Stimulated activated CD8-positive, alpha-beta memory T cell treated with anti-CD3 and anti-CD28 coated beads, Interleukin-12 subunit alpha, Interleukin-12 subunit beta, amount 100 ng/mL, for 1 hour (primary cell): ENCODE data around the gene PAEP.
"Not testable (repeated sequence)": the region's sequence is repeated elsewhere in the genome, so short reads cannot be mapped to it uniquely, and the experiment has no call there.

ENCODE experiments used
- DNase-seq: peaks from one replicate; pipeline ENCODE4 v3.0.0-alpha.2; 2020; ENCODE audit warnings: low read depth

PAEP gene

DNA sequence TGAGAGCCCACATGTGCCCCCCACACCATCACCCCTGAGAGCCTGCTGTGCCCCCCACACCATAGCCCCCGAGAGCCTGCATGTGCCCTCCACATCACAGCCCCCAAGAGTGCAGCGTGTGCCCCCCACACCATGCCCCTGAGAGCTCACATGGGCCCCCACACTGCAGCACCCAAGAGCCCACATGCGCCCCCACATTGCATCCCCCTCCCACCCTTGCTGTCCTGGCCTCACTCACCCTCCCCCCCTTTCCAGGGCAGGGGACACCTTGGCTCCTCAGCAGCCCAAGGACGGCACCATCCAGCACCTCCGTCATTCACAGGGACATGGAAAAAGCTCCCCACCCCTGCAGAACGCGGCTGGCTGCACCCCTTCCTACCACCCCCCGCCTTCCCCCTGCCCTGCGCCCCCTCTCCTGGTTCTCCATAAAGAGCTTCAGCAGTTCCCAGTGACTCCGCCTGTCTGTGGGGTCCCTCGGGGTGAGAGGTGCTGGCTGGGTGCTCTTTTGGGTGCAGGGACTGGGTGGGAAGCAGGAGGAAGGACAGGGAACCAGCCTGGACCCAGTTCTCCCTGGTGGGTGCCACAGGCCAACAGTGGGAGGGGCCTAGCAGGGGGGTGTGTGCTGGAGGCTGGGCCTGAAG is 35.3 kb upstream of the PAEP start:
- no peak for DNase-seq

DNA sequence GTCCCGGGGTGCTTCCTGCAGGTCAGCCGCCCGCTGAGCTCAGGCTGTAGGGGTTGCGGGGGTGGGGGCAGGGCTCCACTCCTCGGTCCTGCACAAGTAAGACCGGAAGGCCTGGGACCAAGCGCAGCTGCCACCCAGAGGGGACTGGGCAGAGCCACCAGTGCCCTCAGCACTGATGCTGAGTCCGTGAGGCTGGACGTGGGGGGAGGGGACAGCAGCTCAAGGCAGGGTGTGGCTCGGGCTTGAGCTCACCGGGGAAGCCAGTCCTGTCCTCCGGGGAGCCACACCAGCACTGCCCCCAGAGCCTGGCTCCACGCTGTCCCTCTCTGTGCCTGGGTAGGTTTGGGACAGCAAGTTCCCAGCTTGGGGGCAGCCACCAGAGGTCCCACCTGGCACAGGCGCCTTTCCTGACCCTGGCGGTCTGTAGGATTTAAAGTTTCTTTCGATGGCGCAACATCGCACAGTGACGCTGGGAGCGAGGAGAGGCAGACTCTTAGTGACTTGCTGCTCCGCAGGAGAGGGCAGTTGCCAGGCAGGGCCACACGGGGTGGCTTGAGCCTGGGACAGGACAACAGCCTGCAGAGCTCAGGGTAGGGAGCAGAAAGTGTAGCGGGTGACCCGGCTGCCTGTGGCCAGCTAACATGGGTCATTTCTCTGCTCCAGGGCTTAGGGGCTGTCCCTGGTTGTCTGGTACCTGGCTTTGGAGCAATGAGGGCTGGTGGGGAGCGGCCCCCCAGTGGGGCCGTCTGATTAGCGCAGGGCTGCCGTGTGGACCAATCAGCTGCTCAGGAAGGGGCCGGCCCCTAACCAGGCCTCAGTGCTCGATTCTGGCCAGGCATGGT is 34.6 kb upstream of the PAEP start:
- no peak for DNase-seq

DNA sequence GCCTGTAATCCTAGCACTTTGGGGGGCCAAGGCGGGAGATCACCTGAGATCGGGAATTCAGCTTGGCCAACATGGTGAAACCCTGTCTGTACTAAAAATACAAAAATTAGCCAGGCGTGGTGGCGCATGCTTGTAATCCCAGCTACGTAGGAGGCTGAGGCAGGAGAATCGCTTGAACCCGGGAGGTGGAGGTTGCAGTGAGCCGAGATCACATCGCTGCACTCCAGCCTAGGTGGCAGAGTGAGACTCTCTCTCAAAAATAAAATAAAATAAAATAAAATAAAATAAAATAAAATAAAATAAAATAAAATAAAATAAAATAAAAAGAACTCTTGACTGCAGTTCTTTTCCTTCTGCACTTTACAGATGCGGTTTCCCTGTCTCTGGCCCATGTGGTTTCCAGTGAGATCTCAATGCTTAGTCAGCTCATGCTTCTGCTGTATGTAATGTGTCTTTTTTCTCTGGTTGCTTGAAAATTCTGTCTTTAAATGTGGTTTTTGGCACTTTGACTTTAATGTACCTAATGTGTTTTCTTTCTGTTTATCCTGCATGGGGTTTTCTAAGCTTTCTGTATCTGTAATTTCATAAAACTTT is 32.6 kb upstream of the PAEP start:
- DNase-seq: not testable (repeated sequence)

DNA sequence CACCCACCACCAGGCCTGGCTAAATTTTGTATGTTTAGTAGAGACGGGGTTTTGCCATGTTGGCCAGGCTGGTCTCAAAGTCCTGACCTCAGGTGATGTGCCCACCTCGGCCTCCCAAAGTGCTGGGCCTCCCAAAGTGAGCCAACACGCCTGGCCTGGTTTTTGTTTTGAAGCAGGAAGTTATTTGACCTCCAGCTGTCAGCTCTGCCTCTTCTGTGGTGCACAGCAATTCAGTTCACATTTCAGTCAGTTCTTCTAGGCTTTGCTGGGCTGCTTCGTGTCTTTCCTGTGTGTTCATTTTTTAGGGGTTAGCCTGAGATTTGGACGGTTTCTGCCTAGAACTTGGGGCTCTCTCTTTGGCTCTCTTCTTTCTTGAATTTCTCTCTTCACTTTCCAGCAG is 31.4 kb upstream of the PAEP start:
- DNase-seq: no peak

DNA sequence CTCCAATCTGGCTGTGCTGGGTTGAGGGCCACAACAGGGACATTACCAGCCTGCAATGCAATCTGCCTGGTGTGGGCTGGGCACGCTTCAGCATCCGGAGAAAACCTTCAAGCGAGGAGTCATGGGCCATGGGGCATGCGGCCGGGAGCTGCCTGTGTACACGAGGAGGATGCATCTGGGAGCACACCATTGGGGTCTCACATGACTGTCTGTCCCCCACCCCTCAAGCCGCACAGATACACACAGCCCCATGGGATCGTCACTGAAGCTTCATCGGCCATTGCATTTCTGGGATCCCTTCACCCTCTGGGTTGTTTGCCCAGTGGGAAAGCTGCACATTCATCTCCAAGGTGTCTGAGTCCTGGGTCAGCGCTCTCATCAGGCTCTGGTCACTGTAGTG is 30.5 kb upstream of the PAEP start:
- DNase-seq: no peak

DNA sequence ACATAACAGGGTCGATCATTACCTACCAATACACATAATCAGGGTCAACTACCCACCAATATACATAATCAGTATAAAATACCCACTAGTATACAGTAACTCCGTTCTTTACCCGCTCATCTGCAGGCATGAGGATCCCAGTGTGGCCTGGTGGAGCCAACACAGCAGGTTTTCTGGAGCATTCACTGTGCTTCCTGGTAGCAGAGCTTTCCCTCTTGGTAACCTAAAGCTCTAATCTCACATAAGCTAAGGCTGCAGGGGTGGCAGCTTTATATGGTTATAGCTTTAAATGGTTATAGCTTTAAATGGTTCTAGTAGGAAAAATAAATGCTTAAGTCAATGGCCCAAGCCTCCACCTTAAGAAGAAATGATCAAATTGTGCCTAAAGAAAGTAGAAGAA is 28.4 kb upstream of the PAEP start:
- DNase-seq: no peak

DNA sequence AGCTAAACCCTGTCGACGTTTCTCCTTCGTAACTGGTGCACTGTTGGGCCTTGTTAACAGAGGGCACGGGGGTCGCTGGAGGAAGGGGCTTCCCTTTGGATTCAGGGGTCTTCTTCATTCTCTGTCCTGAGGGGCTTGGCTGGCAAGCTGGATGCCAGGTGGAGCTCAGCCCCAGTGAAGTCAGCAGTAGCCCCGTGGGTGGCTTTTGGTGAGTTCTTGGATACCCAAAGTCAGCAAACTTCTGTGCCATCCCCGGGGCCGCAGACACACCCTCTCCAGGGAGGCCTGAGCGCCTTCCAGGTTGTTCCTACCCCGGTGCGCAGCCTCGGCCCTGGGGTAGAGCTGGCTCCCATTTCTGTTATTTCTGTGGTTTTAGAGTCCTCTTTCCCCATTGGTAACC is 27.9 kb upstream of the PAEP start:
- DNase-seq: no peak

DNA sequence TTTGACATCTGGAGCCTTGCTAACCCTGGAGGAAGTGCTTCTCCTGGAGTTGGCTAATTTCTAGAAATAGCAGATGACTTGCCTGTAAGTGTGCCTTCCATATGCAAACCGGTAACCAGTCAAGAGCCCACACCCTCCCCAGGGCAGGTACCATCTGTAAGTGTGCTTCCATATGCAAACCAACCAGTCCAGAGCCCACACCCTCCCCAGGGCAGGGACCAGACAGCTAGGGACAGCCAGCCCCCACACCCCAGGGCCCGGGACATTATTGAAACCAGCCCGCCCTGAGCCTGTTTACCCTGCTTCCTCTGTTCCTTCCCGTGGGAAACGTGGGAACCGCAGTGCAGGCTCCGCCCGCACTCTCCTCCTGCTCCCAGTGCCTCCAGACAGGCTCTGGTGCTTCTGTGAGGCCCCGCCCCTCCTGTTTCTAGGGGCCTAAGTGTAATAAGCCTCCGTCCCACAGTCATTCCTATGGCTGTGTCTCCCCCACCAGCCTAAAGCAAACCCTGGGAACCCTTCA is 27.3 kb upstream of the PAEP start:
- DNase-seq: not testable (repeated sequence)

DNA sequence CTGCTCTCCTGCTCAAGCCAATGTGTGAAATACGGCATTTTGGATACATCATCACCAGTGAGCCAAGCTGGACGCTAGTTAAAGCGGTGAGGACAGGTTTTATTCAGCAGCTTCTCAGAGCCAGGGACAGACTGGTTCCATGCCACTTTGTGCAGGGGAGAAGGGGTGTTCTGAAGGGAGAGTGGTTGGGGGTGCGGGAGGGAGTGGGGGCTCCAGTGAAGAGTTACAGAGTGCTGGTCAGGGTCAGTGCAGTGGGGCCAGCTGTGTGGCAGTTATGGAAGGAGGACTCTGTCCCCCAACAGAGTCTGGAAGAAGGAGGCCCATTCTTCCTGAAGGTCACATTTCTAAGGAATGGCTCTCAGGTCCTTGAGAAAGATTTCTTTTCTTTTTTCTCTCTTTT is 26.7 kb upstream of the PAEP start:
- not testable (repeated sequence) for DNase-seq

DNA sequence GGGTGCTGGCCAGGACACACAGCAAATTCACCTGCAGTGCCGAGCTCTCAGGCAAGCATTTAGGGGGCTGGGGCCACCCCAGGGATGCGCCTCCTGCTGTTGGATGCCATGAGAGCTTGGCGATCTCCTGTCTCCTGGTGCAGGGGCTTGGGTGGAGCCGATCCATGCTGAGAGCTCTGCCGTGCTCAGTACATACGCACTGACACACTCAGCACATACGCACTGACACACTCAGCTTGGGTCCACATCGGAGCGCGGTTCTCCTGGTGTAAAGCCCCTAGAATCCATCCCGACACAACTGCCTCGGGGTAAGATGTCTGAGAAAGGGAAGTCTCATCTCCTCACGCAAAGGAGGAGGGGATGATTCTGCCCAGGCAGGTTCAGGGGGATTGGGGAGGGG is 25.9 kb upstream of the PAEP start:
- not testable (repeated sequence) for DNase-seq

DNA sequence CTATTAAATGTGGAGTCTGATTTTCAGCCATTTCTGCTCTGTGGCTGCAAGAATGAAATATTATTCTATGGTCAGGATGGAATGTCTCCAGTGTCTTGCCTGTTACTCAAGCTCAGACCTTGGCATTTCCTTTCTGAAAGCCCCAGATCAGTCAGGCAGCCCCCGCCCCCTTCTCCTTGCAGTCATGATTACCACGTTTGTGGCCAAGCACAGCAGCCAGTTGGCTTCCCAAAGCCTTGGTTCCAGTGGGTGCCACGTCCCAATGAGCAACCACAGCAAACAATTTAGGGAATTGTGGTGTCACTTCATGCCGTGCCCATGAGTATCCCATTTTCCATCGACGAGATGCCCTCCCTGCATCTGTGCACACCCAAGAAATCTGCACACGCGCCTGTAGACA is 25.3 kb upstream of the PAEP start:
- DNase-seq: no peak

DNA sequence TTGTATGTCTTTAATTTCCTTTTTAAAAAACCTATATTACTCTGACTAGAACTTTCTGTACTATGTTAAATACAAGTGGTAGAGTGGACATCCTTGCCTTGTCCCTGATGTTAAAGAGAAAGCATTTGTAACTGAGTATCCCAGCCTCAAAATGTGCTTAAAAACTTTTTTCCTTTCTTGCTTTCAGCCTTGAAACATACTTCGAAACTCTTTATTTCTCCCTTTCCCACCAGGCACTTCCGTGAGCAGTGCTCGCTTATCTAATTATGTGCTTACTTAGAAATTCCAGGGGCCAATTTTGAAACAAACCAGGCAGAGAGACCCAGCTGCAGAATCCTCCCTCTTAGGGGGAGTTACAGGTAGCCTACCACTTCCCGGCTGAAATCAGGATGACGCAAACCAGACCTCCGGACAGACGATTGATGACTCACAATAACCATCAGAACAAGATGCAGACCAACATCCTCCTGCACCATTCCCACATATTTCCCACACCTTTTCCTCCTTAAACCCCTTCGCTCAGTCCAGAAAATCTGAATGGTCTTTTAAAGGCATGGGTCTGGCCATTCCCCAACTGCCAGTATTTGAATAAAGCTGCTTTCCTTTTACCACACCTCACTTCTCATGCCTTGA is 18.2 kb upstream of the PAEP start:
- not testable (repeated sequence) for DNase-seq

DNA sequence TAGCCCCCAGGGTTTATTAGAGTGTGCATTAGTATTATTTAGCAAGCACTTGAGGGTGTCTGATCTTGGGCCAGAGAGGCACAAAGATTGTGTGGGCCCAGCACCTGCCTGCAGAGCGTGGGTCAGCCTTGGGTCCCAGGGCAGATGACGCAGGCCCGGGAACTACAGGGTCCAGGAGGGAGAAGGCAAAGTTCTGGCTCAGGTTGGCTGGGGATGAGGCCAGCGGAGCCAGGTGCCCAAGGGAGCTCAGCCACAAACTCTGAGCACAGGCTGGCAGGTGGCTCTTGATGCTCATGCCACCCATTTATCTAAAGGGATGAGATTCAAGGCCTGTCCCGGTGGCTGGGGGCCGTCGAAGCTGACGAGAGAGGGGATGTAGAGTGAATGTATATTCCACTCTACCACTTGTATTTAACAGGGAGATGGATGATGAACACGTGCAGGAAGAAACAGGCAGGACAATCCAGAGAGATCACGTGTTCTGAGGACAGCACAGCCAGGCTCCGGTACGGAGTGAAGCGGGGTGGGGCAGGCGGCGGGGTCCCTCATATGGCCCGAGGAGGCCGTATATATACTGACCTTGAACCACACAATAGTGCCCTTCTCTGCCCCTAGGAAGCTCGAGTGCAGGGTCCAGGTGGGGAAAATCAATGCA is 16.4 kb upstream of the PAEP start:
- no peak for DNase-seq

DNA sequence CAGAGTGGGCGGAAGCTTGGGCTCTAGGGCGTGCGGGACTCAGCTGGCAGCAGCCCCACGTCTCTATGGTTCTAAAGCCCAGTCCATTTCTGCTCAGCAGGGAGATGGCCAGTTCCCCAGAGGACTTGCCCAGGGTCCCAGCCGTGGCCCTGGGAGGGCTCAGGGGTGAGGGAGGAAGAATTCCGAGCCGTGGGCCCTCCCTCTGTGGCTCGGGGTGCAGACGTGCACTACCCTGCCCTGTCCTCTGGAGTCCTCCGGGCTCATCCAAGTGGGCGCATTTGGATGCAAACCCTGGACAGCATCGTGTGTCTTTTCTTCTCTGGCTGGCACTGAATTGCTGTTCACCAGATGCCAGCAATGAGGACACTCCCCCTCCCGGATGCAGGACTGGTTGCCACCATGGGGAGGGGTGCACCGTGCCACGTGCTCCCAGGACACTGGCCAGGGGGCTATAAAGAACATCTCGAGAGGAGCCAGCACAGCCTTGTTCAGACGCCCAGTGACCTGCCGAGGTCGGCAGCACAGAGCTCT is 15.8 kb upstream of the PAEP start, which contains the start of gene OBP2A:
Gene OBP2A, plus strand, starts transcription at position 481 of the 531 bp plus-strand sequence. CDS start 55 bp downstream, outside the sequence.
- not testable (repeated sequence) for DNase-seq

DNA sequence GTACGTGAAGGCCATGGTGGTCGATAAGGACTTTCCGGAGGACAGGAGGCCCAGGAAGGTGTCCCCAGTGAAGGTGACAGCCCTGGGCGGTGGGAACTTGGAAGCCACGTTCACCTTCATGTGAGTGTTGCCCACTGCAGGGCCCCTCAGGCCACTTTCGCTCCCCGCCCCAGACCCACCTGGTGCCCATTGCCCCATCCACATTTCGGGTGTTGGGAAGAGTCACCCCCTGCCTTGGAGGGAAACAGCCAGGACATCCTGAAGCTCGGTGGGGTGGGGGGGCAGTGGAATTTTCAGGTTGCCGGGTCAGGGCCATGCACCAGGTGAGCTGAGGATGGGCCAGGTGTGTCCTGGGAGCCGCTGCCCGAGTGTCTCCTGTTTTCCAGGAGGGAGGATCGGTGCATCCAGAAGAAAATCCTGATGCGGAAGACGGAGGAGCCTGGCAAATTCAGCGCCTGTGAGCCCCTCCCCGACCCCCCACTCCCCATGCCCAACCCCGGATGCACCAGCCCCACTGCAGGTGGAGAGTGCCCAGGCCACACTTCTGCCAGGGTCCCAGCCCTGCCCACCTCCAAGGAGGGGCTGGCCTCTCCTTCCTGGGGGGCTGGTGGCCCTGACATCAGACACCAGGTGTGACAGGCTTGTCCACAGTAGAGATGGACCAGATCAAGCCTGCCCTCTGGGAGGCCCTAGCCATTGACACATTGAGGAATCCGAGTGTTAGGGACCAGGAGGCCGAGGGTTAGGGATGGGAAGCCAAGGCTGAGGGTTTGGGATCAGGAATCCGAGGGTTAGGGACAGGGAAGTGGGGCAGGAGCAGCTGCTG is 14.6 kb upstream of the PAEP start:
- not testable (repeated sequence) for DNase-seq

DNA sequence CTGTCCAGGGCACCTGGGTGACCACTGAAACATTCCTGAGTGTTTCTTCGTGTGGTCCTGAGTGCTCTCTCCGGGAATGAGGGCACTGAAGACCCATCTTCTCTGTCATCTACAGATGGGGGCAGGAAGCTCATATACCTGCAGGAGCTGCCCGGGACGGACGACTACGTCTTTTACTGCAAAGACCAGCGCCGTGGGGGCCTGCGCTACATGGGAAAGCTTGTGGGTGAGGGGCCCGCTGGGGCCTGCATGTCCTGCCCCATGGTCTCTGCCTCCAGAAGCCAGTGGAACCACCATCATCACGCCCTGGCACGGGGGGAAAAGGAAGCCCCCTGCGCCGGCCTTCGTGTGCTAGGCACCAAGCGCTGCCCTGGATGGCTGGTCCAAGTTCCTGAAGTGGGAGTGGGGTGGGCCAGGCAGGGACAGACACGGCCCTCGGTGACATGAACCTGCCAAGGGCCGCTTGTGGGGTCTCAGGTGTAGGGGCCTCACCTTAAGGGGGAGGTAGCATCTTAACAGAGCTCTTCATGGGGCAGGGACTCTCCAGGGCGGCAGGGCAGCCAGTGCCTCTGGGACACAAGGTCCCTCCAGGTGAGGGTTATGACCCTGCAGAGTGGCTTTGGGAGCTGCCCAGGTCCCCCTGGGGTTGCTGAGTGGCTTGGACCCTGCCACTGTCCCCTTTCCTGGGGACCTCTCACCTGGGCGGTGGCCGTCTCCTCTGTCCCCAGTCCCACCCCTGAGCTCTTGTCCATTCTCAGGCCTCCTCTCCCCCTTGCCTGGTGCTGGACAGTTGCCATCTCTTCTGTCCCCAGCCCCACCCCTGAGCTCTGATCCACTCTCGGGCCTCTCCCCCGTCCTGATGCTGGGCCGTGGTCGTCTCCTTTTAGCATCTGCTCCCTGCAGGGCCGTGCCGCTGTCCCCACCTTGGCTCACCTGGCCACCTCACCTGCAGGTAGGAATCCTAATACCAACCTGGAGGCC is 13.5 kb upstream of the PAEP start:
- DNase-seq: no peak

DNA sequence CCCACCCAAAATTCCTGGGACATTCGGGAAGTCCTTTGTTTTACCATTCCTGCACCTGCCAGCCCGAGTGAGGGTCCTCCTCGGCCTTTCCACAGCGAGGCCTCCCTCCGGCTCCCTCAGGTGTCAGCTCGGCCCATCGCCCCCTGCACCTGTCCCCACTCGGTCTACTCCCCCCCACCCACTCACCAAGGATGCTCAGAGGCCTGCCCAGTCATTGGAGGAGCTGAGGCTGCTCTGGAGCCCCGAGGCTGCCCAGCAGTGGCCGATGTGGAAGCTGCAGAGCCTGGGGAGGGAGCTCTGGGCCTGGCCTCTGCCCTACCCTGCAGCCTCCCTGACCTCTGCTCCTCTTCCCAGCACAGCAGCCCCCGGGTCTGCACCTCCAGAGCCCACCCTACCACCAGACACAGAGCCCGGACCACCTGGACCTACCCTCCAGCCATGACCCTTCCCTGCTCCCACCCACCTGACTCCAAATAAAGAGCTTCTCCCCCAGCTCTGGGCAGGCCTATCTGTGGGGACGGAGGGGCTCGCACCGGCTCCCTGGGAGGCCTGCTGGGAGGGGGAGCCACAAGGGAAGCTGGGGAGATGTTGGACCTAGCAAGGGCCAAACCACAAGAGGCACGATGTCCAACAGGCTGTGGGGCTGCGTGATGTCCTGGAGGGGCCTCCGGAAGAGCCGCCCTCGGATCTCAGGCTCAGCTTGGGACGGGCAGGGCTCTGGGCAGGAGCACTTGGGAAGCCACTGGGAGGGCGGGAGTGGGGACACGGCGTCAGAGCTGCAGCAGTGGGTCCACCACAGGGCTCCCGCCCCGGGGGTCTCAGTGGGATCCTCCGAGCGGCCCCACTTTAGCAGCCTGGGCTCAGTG is 11.8 kb upstream of the PAEP start:
- DNase-seq: not testable (repeated sequence)

DNA sequence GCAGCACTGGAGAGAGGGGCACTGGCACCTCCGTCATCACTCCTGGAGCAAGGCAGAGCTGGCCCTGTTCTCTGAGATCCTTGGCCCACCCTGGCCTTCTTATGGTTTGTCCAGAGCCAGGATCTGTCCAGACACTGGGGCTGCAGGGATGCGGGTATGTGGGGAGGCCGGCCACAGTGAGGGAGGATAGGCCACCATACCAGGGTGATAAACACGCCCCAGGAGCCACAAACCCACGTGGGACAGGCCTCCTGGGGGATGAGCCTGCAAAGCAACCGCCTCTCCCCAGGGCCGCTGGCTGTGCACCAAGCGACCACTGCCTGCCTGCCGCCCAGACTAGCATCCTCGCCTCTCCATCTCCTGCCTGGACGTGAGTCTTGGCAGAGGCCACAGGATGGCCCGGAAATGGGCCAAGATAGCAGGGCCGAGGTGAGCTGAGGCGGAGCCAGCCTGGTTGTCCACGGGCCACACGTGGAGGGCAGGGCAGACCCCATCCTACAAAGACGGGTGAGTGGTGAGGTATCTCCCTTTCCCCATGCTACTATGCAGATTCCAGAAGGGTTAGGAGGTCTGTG is 11.1 kb upstream of the PAEP start:
- DNase-seq: no peak
